Activated CD8-positive, alpha-beta T cell treated with anti-CD3 and anti-CD28 coated beads, Interleukin-2, amount 10 ng/mL, durations not matched to agents 7 days and 5 days (primary cell): ENCODE measurements around the gene UBTD1. TPM values are rescaled to one million over a fixed set of nuclear protein-coding genes. Genes with fewer than 3 reads are reported as not detected.
A peak's percentile ranks its signal among the peaks of the same experiment; 100 is the strongest.

Experiments
- ATAC-seq: fragments of 150-1000 bp; cut with Tn5 transposase; one replicate; pipeline ENCODE4 v1.10.0; 2021; ENCODE audit warnings: moderate library complexity
- CTCF ChIA-PET: fragments of 350-600 bp; sonication (Branson Sonifier 250); formaldehyde crosslinking; loops from one replicate; lab custom pipeline; 2021; ENCODE audit warnings: antibody characterized with exemption; lab: Charles Lee
- POLR2A ChIA-PET: fragments of 350-600 bp; sonication (Branson Sonifier 250); formaldehyde crosslinking; loops from one replicate; lab custom pipeline; 2021; ENCODE audit warnings: antibody characterized with exemption; lab: Charles Lee
- DNase-seq: peaks from one replicate; pipeline ENCODE4 v3.0.0-alpha.2; 2020
- H3K27ac Mint-ChIP-seq: one replicate; pipeline ENCODE4 v1.8.0; 2021; ENCODE audit warnings: mild to moderate bottlenecking, mixed read lengths
- H3K27me3 Mint-ChIP-seq: one replicate; pipeline ENCODE4 v1.8.0; 2021; ENCODE audit warnings: low read depth, mixed read lengths
- H3K36me3 Mint-ChIP-seq: one replicate; pipeline ENCODE4 v1.8.0; 2021; ENCODE audit warnings: low read depth, mixed read lengths
- H3K4me1 Mint-ChIP-seq: one replicate; pipeline ENCODE4 v1.8.0; 2021; ENCODE audit warnings: low read depth, mixed read lengths
- H3K4me3 Mint-ChIP-seq: one replicate; pipeline ENCODE4 v1.8.0; 2021; ENCODE audit warnings: mild to moderate bottlenecking, mixed read lengths
- H3K9me3 Mint-ChIP-seq: one replicate; pipeline ENCODE4 v1.8.0; 2022; ENCODE audit warnings: mixed read lengths; ENCODE audit not compliant: insufficient read depth
- total RNA-seq, 2 experiments: library from RNA; stranded (reverse); gene quantifications; one replicate each; pipeline ENCODE4 v1.2.3, GENCODE V29; 2021

UBTD1 gene
- total RNA-seq, 2 experiments from 2014 or later = 0.58 to 1.1 TPM

- no peak for ATAC-seq
- ChIA-PET CTCF (interaction anchor here (0.7 kb wide), 1 partner anchor 24 kb away, joined by 3 read pairs; no protein-coding TSS in a partner anchor), POLR2A (no interaction called here)
- peaks cover 2% of the 10 kb centered on the region for H3K4me1 Mint-ChIP-seq
- no peak overlapping the region for H3K4me3 Mint-ChIP-seq
- H3K36me3 Mint-ChIP-seq = no peaks in the 10 kb centered on the region
- H3K9me3 Mint-ChIP-seq = no peaks in the 10 kb centered on the region
- H3K27ac Mint-ChIP-seq = no peak overlapping the region
- no peak for DNase-seq
- H3K27me3 Mint-ChIP-seq = peaks cover 3% of the 10 kb centered on the region
Observed at GRCh38 chr10:97596101-97597082, 97.7 kb downstream of the UBTD1 start.

GRCh38 chr10:97597778-97598177, 99.1 kb downstream of the UBTD1 start:
- ATAC-seq = no peak
- DNase-seq = no peak
- ChIA-PET POLR2A (no interaction called here), CTCF (no interaction called here)
- no peaks in the 10 kb centered on the region for H3K36me3 Mint-ChIP-seq
- H3K4me3 Mint-ChIP-seq = no peak overlapping the region
- H3K27ac Mint-ChIP-seq = no peak overlapping the region
- H3K9me3 Mint-ChIP-seq = no peaks in the 10 kb centered on the region
- H3K4me1 Mint-ChIP-seq = no peaks in the 10 kb centered on the region
- H3K27me3 Mint-ChIP-seq = peaks cover 3% of the 10 kb centered on the region

GRCh38 chr10:97598407-97599271, 99.9 kb downstream of the UBTD1 start:
- Mint-ChIP-seq H3K9me3 (no peaks in the 10 kb centered on the region), H3K27me3 (peaks cover 3% of the 10 kb centered on the region), H3K27ac (no peak overlapping the region), H3K36me3 (no peaks in the 10 kb centered on the region), H3K4me3 (no peak overlapping the region), H3K4me1 (no peaks in the 10 kb centered on the region)
- DNase-seq (no peak), ATAC-seq (no peak)
- POLR2A ChIA-PET = no interaction called here
- CTCF ChIA-PET = no interaction called here

- Mint-ChIP-seq H3K4me1 (no peaks in the 10 kb centered on the region), H3K9me3 (no peaks in the 10 kb centered on the region), H3K36me3 (no peaks in the 10 kb centered on the region), H3K27me3 (peaks cover 3% of the 10 kb centered on the region), H3K4me3 (no peak overlapping the region), H3K27ac (no peak overlapping the region)
- ATAC-seq (no peak), DNase-seq (no peak)
- ChIA-PET POLR2A (no interaction called here), CTCF (no interaction called here)
Observed at GRCh38 chr10:97599272-97599619, 100.5 kb downstream of the UBTD1 start.

- ChIA-PET POLR2A (no interaction called here), CTCF (interaction anchor here (0.9 kb wide), 1 partner anchor 10 kb away, joined by 3 read pairs; no protein-coding TSS in a partner anchor)
- Mint-ChIP-seq H3K9me3 (no peaks in the 10 kb centered on the region), H3K36me3 (no peaks in the 10 kb centered on the region), H3K4me1 (no peaks in the 10 kb centered on the region), H3K4me3 (no peak overlapping the region), H3K27ac (no peak overlapping the region), H3K27me3 (peaks cover 4% of the 10 kb centered on the region)
- no peak for DNase-seq
- no peak for ATAC-seq
Observed at GRCh38 chr10:97600616-97601015, 101.9 kb downstream of the UBTD1 start.

- no peaks in the 10 kb centered on the region for H3K36me3 Mint-ChIP-seq
- peaks cover 8% of the 10 kb centered on the region for H3K27me3 Mint-ChIP-seq
- no peaks in the 10 kb centered on the region for H3K9me3 Mint-ChIP-seq
- no peak for ATAC-seq
- H3K4me1 Mint-ChIP-seq = no peaks in the 10 kb centered on the region
- ChIA-PET POLR2A (no interaction called here), CTCF (no interaction called here)
- H3K27ac Mint-ChIP-seq = no peak overlapping the region
- DNase-seq = no peak
- no peak overlapping the region for H3K4me3 Mint-ChIP-seq
Observed at GRCh38 chr10:97601268-97602215, 102.8 kb downstream of the UBTD1 start.

- ChIA-PET CTCF (interaction anchor here (1.1 kb wide), 1 partner anchor 35 kb away, joined by 4 read pairs; the partner anchor contains the start of gene ANKRD2), POLR2A (no interaction called here)
- no peaks in the 10 kb centered on the region for H3K4me1 Mint-ChIP-seq
- no peak overlapping the region for H3K27ac Mint-ChIP-seq
- H3K9me3 Mint-ChIP-seq = no peaks in the 10 kb centered on the region
- H3K27me3 Mint-ChIP-seq = peaks cover 5% of the 10 kb centered on the region
- H3K36me3 Mint-ChIP-seq = no peaks in the 10 kb centered on the region
- H3K4me3 Mint-ChIP-seq = no peak overlapping the region
- ATAC-seq (no peak), DNase-seq (no peak)
Observed at GRCh38 chr10:97607095-97607636, 108.4 kb downstream of the UBTD1 start.

- Mint-ChIP-seq H3K36me3 (no peaks in the 10 kb centered on the region), H3K4me1 (no peaks in the 10 kb centered on the region), H3K9me3 (no peaks in the 10 kb centered on the region), H3K27ac (no peak overlapping the region), H3K4me3 (no peak overlapping the region), H3K27me3 (peaks cover 5% of the 10 kb centered on the region)
- ChIA-PET CTCF (interaction anchor here (1.0 to 2.0 kb wide), 4 partner anchors 16 to 79 kb away, joined by 3 to 7 read pairs (median 4); partner anchors contain the start of gene ANKRD2), POLR2A (interaction anchor here (0.6 kb wide), 1 partner anchor 360 kb away, joined by 3 read pairs; no protein-coding TSS in a partner anchor)
- ATAC-seq (no peak), DNase-seq (no peak)
Observed at GRCh38 chr10:97608991-97609561, 110.4 kb downstream of the UBTD1 start.

- H3K4me1 Mint-ChIP-seq = no peaks in the 10 kb centered on the region
- DNase-seq = no peak
- no peak overlapping the region for H3K27ac Mint-ChIP-seq
- no peak overlapping the region for H3K4me3 Mint-ChIP-seq
- no peaks in the 10 kb centered on the region for H3K9me3 Mint-ChIP-seq
- ATAC-seq = no peak
- no peaks in the 10 kb centered on the region for H3K36me3 Mint-ChIP-seq
- POLR2A ChIA-PET = no interaction called here
- H3K27me3 Mint-ChIP-seq = peaks cover under 1% of the 10 kb centered on the region
- CTCF ChIA-PET = interaction anchor here (0.9 to 2.2 kb wide), 4 partner anchors 11 to 144 kb away, joined by 3 to 18 read pairs (median 4); partner anchors contain the start of gene ANKRD2
Observed at GRCh38 chr10:97611473-97611872, 112.7 kb downstream of the UBTD1 start.

- ATAC-seq (peak; percentile 58), DNase-seq (no peak)
- H3K4me3 Mint-ChIP-seq = no peak overlapping the region
- H3K4me1 Mint-ChIP-seq = no peaks in the 10 kb centered on the region
- H3K27ac Mint-ChIP-seq = no peak overlapping the region
- H3K36me3 Mint-ChIP-seq = no peaks in the 10 kb centered on the region
- CTCF ChIA-PET = interaction anchor here (0.8 to 2.2 kb wide), 6 partner anchors 38 to 205 kb away, joined by 3 to 18 read pairs (median 6); partner anchors contain the start of gene ANKRD2
- POLR2A ChIA-PET = no interaction called here
- H3K27me3 Mint-ChIP-seq = no peaks in the 10 kb centered on the region
- H3K9me3 Mint-ChIP-seq = no peaks in the 10 kb centered on the region
Observed at GRCh38 chr10:97612386-97612785, 113.7 kb downstream of the UBTD1 start.
